ENCODE measurements around the gene FLT4. TPM values are rescaled to one million over a fixed set of nuclear protein-coding genes. Genes with fewer than 3 reads are reported as not detected.
"Not testable (repeated sequence)": the region's sequence is repeated elsewhere in the genome, so short reads cannot be mapped to it uniquely, and the experiment has no call there.

The FLT4 gene
- total and polyA plus RNA-seq, 4 donors = 3.9 to 10.1 (median 8.0) TPM

DNA sequence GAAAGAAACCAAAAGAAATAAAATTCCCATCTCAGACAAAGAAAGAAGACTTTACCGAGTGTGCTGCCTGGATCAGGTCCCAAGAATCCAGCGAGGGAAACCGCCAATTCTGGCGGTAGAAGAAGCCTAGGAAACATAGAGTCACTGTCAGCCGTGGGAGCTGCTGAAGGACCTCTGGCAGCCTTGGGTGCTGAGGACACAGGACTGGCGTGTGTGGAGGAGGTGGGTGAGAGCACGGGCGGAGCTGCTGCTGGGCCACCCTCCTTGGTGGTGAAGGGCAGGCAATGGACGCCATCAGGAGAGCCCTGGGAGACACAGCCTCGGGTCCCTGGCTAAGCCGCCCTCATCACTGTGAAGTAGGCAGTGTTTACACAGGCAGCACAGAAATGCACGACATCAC lies 37.4 kb upstream of the FLT4 start:
- not testable (repeated sequence) for DNase-seq (ENCODE audit: low read depth in 4 of 6, low spot score in 6 of 6); H3K4me1 ChIP-seq (ENCODE audit: control insufficient read depth, insufficient read depth, low read length); H3K4me3 ChIP-seq (ENCODE audit: low read depth, low read length); H3K36me3 ChIP-seq (ENCODE audit: control insufficient read depth, insufficient read depth, low read length); H3K9me3 ChIP-seq (ENCODE audit: control insufficient read depth, insufficient read depth, low read length); H3K27ac ChIP-seq (ENCODE audit: low read depth, low read length); H3K27me3 ChIP-seq (ENCODE audit: control insufficient read depth, insufficient read depth, low read length)
- 80% methylated on average over 12 of the region's 12 CpGs for WGBS (ENCODE audit: insufficient coverage)

DNA sequence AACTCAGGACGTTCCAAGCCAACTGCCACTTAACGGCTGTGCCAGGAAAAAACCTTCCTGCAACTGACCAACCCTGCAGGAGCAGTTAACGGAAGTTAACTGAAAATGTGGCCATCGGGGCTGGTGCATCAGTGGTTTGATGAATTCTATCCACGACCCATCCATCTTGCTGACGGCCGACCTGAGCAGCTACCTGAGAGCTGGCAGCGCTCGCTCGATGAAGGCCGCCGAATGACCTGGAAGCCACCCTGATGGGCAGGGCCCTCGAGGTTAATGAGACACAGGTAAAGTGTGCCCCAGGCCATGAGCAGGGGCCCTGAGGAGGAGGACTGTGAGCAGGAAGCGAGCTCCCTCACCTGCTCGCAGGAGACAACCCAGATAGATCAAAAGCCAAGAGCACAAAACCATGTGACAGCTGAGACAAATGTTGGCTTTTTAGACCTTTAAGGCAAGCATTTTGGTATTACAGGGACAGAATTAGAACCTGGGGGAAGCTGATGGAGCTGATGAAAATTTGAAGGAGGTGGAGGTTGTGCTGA lies 35.3 kb upstream of the FLT4 start:
- DNase-seq (ENCODE audit: low read depth in 4 of 6, low spot score in 6 of 6) = no peak
- no peaks in the 10 kb centered on the region for H3K9me3 ChIP-seq (ENCODE audit: control insufficient read depth, insufficient read depth, low read length)
- no peaks in the 10 kb centered on the region for H3K27me3 ChIP-seq (ENCODE audit: control insufficient read depth, insufficient read depth, low read length)
- no peaks in the 10 kb centered on the region for H3K4me1 ChIP-seq (ENCODE audit: control insufficient read depth, insufficient read depth, low read length)
- WGBS (ENCODE audit: insufficient coverage) = 85% methylated on average over 15 of the region's 15 CpGs
- no peak overlapping the region for H3K4me3 ChIP-seq (ENCODE audit: low read depth, low read length)
- no peaks in the 10 kb centered on the region for H3K36me3 ChIP-seq (ENCODE audit: control insufficient read depth, insufficient read depth, low read length)
- no peak overlapping the region for H3K27ac ChIP-seq (ENCODE audit: low read depth, low read length)

DNA sequence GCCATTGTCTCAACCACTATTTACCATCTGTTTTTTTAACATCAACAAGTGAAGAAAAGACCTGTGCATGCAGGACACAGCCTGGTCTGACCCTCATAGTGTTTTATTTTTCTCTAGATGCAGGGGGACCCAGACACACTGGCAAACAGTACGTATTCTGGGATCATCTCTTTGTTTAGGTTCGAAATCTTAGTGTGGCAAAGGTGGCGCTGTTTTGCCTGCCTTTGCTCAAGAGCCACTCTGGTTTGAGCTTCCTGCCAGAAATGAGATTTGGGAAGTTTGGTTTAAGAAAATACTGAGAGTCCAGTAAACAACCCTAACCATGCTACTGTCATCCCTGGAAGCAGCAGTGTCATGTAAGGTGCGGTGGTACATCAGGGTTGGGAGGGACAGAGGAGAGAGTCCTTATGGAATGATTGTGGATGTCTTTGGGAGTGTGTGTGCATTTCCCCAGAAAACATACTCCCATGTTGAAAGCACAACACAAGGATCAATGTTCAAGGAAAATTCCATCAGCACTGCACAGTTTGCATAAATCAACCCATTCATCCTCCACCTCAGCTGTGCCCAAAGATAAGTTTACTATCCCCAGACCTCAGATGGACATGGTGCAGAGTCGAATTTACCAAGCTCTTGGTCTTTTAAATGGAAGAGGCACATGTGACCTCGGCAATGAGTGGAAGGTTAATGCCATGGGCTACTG lies 34.0 kb upstream of the FLT4 start:
- DNase-seq (ENCODE audit: low read depth in 4 of 6, low spot score in 6 of 6) = no peak
- Histone ChIP-seq H3K36me3 (ENCODE audit: control insufficient read depth, insufficient read depth, low read length) (no peaks in the 10 kb centered on the region), H3K27me3 (ENCODE audit: control insufficient read depth, insufficient read depth, low read length) (no peaks in the 10 kb centered on the region), H3K9me3 (ENCODE audit: control insufficient read depth, insufficient read depth, low read length) (no peaks in the 10 kb centered on the region), H3K27ac (ENCODE audit: low read depth, low read length) (no peak overlapping the region), H3K4me1 (ENCODE audit: control insufficient read depth, insufficient read depth, low read length) (no peaks in the 10 kb centered on the region), H3K4me3 (ENCODE audit: low read depth, low read length) (no peak overlapping the region)
- WGBS (ENCODE audit: insufficient coverage) = 81% methylated on average over 5 of the region's 6 CpGs

DNA sequence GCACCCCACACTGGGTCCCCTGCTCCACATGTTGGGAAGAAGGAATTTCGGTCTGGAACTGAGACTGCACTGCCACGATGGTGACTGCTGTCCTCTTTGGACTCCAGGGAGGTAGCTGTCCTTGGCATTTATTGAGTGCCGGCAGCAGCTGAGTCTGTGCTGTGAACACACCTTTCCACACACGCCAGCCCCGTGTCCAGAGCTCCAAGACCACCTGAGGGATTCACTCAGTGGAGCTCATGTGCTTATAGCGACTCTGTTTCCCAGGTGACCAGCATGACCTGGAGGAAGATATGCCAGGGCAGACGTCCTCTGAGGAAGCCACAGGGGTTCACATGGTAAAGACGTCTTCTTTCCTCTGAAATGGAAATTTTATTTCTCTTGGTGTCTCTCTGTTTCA lies 33.2 kb upstream of the FLT4 start:
- 82% methylated on average over 7 of the region's 8 CpGs for WGBS (ENCODE audit: insufficient coverage)
- H3K9me3 ChIP-seq (ENCODE audit: control insufficient read depth, insufficient read depth, low read length) = no peaks in the 10 kb centered on the region
- no peaks in the 10 kb centered on the region for H3K27me3 ChIP-seq (ENCODE audit: control insufficient read depth, insufficient read depth, low read length)
- H3K27ac ChIP-seq (ENCODE audit: low read depth, low read length) = no peak overlapping the region
- DNase-seq (ENCODE audit: low read depth in 4 of 6, low spot score in 6 of 6) = no peak
- H3K4me1 ChIP-seq (ENCODE audit: control insufficient read depth, insufficient read depth, low read length) = no peaks in the 10 kb centered on the region
- no peak overlapping the region for H3K4me3 ChIP-seq (ENCODE audit: low read depth, low read length)
- no peaks in the 10 kb centered on the region for H3K36me3 ChIP-seq (ENCODE audit: control insufficient read depth, insufficient read depth, low read length)

DNA sequence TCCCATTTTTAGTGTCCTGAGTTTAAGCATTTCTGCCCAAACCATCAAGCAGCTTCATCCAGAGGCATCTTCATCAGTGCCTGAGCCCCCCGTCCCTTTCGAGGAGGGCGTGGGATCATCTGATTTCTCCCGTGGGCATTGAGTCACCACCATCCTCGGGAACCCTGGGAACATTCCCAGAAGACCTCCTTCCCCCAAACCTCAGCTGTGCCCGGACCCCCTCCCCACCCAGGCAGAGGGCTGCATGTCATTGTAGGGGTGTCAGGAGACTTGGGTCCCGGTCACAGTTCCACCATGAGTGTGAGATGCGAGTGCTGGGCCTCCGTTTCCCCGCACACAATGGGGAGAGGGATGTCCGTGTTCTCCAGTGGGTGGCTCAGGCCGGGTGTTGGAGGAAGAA lies 32.6 kb upstream of the FLT4 start:
- H3K9me3 ChIP-seq (ENCODE audit: control insufficient read depth, insufficient read depth, low read length); H3K4me3 ChIP-seq (ENCODE audit: low read depth, low read length); DNase-seq (ENCODE audit: low read depth in 4 of 6, low spot score in 6 of 6); H3K27me3 ChIP-seq (ENCODE audit: control insufficient read depth, insufficient read depth, low read length); H3K27ac ChIP-seq (ENCODE audit: low read depth, low read length); H3K36me3 ChIP-seq (ENCODE audit: control insufficient read depth, insufficient read depth, low read length); H3K4me1 ChIP-seq (ENCODE audit: control insufficient read depth, insufficient read depth, low read length): not testable (repeated sequence)
- 100% methylated on average over 2 of the region's 12 CpGs for WGBS (ENCODE audit: insufficient coverage)

- 93% methylated on average over 6 of the region's 10 CpGs for WGBS (ENCODE audit: insufficient coverage)
- not testable (repeated sequence) for H3K4me3 ChIP-seq (ENCODE audit: low read depth, low read length); DNase-seq (ENCODE audit: low read depth in 4 of 6, low spot score in 6 of 6); H3K27me3 ChIP-seq (ENCODE audit: control insufficient read depth, insufficient read depth, low read length); H3K27ac ChIP-seq (ENCODE audit: low read depth, low read length); H3K4me1 ChIP-seq (ENCODE audit: control insufficient read depth, insufficient read depth, low read length); H3K9me3 ChIP-seq (ENCODE audit: control insufficient read depth, insufficient read depth, low read length); H3K36me3 ChIP-seq (ENCODE audit: control insufficient read depth, insufficient read depth, low read length)
These were observed 28.9 kb upstream of the FLT4 start for GRCh38 chr5:180678319-180678718.

GRCh38 chr5:180675036-180675635 lies 25.7 kb upstream of the FLT4 start:
- no peaks in the 10 kb centered on the region for H3K36me3 ChIP-seq (ENCODE audit: control insufficient read depth, insufficient read depth, low read length)
- 82% methylated on average over 12 of the region's 14 CpGs for WGBS (ENCODE audit: insufficient coverage)

GRCh38 chr5:180674090-180674475 lies 24.7 kb upstream of the FLT4 start:
- peak in 2 of 6 donors; percentile 34 to 59 for DNase-seq (ENCODE audit: low read depth in 4 of 6, low spot score in 6 of 6)

More at GRCh38 chr5:180675036-180675635, 25.7 kb upstream of the FLT4 start:
- H3K27ac ChIP-seq (ENCODE audit: low read depth, low read length) = no peak overlapping the region
- peaks cover 11% of the 10 kb centered on the region for H3K27me3 ChIP-seq (ENCODE audit: control insufficient read depth, insufficient read depth, low read length)
- no peaks in the 10 kb centered on the region for H3K9me3 ChIP-seq (ENCODE audit: control insufficient read depth, insufficient read depth, low read length)
- H3K4me3 ChIP-seq (ENCODE audit: low read depth, low read length) = no peak overlapping the region
- H3K4me1 ChIP-seq (ENCODE audit: control insufficient read depth, insufficient read depth, low read length) = peaks cover 9% of the 10 kb centered on the region
- no peak for DNase-seq (ENCODE audit: low read depth in 4 of 6, low spot score in 6 of 6)

DNA sequence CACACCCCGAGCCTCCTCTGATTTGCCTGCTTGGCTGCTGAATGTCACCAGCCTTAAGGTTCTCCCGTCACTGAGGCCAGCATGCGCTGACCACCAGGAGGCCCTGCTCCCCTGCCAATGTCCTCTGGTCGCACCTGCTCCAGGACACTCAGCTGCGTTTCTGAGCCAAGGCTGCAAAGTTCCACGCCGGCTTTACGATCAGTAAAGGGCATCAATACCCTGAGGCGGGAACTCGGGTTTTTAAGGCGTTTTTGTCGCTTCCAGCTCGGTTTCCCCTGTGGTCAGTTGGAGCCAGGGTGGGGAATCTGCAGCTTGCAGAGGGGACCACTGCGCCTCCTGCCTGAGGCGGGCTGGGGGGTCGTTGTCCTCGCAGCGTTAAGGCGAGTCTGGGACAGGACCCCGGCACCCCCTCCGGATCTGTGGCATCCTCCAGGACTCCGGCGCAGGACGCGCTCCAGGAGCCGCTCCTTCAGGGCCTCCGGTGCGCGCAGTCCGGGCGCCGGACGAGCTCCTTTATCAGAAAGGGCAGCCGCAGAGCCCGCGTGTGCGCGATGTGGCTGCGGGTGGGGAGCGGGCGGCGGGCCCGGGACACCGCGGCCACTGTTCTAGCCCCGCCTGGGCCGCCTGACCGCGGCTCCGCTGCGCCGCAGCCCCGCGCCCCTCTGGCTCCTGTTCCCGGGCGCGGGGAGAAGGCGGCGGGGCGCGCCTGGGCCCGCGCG lies 24.1 kb upstream of the FLT4 start:
- Histone ChIP-seq H3K27ac (ENCODE audit: low read depth, low read length) (no peak overlapping the region), H3K36me3 (ENCODE audit: control insufficient read depth, insufficient read depth, low read length) (no peaks in the 10 kb centered on the region), H3K27me3 (ENCODE audit: control insufficient read depth, insufficient read depth, low read length) (peaks cover 11% of the 10 kb centered on the region), H3K4me1 (ENCODE audit: control insufficient read depth, insufficient read depth, low read length) (peaks cover 22% of the 10 kb centered on the region), H3K9me3 (ENCODE audit: control insufficient read depth, insufficient read depth, low read length) (no peaks in the 10 kb centered on the region), H3K4me3 (ENCODE audit: low read depth, low read length) (peak overlapping the region; percentile 10)
- WGBS (ENCODE audit: insufficient coverage) = 3% methylated on average over 64 of the region's 64 CpGs
- peak in 1 of 6 donors; percentile 36 for DNase-seq (ENCODE audit: low read depth in 4 of 6, low spot score in 6 of 6)

More at GRCh38 chr5:180674090-180674475, 24.7 kb upstream of the FLT4 start:
- 2% methylated on average over 20 of the region's 23 CpGs for WGBS (ENCODE audit: insufficient coverage)
- not testable (repeated sequence) for H3K36me3 ChIP-seq (ENCODE audit: control insufficient read depth, insufficient read depth, low read length); H3K9me3 ChIP-seq (ENCODE audit: control insufficient read depth, insufficient read depth, low read length); H3K4me3 ChIP-seq (ENCODE audit: low read depth, low read length); H3K27ac ChIP-seq (ENCODE audit: low read depth, low read length)
- H3K27me3 ChIP-seq (ENCODE audit: control insufficient read depth, insufficient read depth, low read length) = peaks cover 11% of the 10 kb centered on the region
- H3K4me1 ChIP-seq (ENCODE audit: control insufficient read depth, insufficient read depth, low read length) = peaks cover 18% of the 10 kb centered on the region

All from spinal cord (tissue), 10 donors.